ENCODE data around the gene SUGCT. TPM values are rescaled to one million over a fixed set of nuclear protein-coding genes. Genes with fewer than 3 reads are reported as not detected.

Gene SUGCT
- total and polyA plus RNA-seq, 4 donors, result 2.4 to 5.3 (median 3.3) TPM

GRCh38 chr7:40354711-40355110, 219.9 kb downstream of the SUGCT start:
- no peak for DNase-seq (ENCODE audit: low read depth in 4 of 6, low spot score in 6 of 6)
- no peaks in the 10 kb centered on the region for H3K9me3 ChIP-seq (ENCODE audit: control insufficient read depth, insufficient read depth, low read length)
- H3K36me3 ChIP-seq (ENCODE audit: control insufficient read depth, insufficient read depth, low read length), result no peaks in the 10 kb centered on the region
- no peak overlapping the region for H3K4me3 ChIP-seq (ENCODE audit: low read depth, low read length)
- no peaks in the 10 kb centered on the region for H3K4me1 ChIP-seq (ENCODE audit: control insufficient read depth, insufficient read depth, low read length)
- WGBS (ENCODE audit: insufficient coverage), result 100% methylated on average over 1 of the region's 2 CpGs
- H3K27me3 ChIP-seq (ENCODE audit: control insufficient read depth, insufficient read depth, low read length), result no peaks in the 10 kb centered on the region
- no peak overlapping the region for H3K27ac ChIP-seq (ENCODE audit: low read depth, low read length)

- Histone ChIP-seq H3K27ac (ENCODE audit: low read depth, low read length) (no peak overlapping the region), H3K9me3 (ENCODE audit: control insufficient read depth, insufficient read depth, low read length) (no peaks in the 10 kb centered on the region), H3K36me3 (ENCODE audit: control insufficient read depth, insufficient read depth, low read length) (no peaks in the 10 kb centered on the region), H3K4me3 (ENCODE audit: low read depth, low read length) (no peak overlapping the region), H3K27me3 (ENCODE audit: control insufficient read depth, insufficient read depth, low read length) (no peaks in the 10 kb centered on the region), H3K4me1 (ENCODE audit: control insufficient read depth, insufficient read depth, low read length) (no peaks in the 10 kb centered on the region)
- no peak for DNase-seq (ENCODE audit: low read depth in 4 of 6, low spot score in 6 of 6)
- no CpG with 5 or more reads among the region's 3 CpGs for WGBS (ENCODE audit: insufficient coverage)
These were observed 221.5 kb downstream of the SUGCT start for GRCh38 chr7:40356312-40356711.

- no CpG with 5 or more reads among the region's 6 CpGs for WGBS (ENCODE audit: insufficient coverage)
- no peaks in the 10 kb centered on the region for H3K27me3 ChIP-seq (ENCODE audit: control insufficient read depth, insufficient read depth, low read length)
These were observed 222.3 kb downstream of the SUGCT start for GRCh38 chr7:40356871-40357709.

DNA sequence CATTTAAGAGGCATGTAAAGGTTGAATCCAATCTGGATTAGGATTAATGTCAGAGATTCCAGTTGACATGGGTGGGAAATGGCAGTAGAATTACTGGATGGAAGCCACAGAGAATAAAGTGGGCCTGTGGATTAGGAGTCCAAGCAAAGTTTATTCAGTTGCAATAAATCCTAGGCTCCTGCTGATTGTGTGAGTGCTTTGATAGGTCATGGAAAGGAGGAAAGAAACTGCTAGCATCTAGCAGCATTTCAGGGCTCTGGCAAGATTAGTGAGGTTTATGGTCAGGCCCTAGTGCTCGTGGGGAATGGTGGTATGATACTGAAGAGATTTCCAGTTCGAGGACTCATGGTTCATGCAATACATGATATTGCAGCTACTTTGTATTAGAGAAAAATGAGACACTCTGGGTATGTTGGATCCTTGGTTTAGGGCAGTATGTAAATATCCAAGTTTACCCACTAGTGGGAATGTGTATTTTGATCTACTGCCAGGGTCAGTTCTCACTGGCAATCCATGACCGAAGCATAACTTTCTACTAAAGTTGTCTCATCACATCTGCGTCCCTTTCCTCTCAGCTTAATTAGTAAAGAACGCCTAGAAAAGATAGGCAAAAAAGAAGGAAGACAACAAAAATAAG, 235.0 kb downstream of the SUGCT start:
- Histone ChIP-seq H3K4me3 (ENCODE audit: low read depth, low read length) (no peak overlapping the region), H3K9me3 (ENCODE audit: control insufficient read depth, insufficient read depth, low read length) (no peaks in the 10 kb centered on the region), H3K36me3 (ENCODE audit: control insufficient read depth, insufficient read depth, low read length) (no peaks in the 10 kb centered on the region), H3K4me1 (ENCODE audit: control insufficient read depth, insufficient read depth, low read length) (no peaks in the 10 kb centered on the region), H3K27me3 (ENCODE audit: control insufficient read depth, insufficient read depth, low read length) (no peaks in the 10 kb centered on the region), H3K27ac (ENCODE audit: low read depth, low read length) (no peak overlapping the region)
- WGBS (ENCODE audit: insufficient coverage), result 83% methylated on average over 1 of the region's 5 CpGs
- DNase-seq (ENCODE audit: low read depth in 4 of 6, low spot score in 6 of 6), result peak in 1 of 6 donors; percentile 1

More at GRCh38 chr7:40356871-40357709, 222.3 kb downstream of the SUGCT start:
- Histone ChIP-seq H3K9me3 (ENCODE audit: control insufficient read depth, insufficient read depth, low read length) (no peaks in the 10 kb centered on the region), H3K36me3 (ENCODE audit: control insufficient read depth, insufficient read depth, low read length) (no peaks in the 10 kb centered on the region), H3K27ac (ENCODE audit: low read depth, low read length) (no peak overlapping the region), H3K4me1 (ENCODE audit: control insufficient read depth, insufficient read depth, low read length) (no peaks in the 10 kb centered on the region), H3K4me3 (ENCODE audit: low read depth, low read length) (no peak overlapping the region)
- DNase-seq (ENCODE audit: low read depth in 4 of 6, low spot score in 6 of 6), result no peak

DNA sequence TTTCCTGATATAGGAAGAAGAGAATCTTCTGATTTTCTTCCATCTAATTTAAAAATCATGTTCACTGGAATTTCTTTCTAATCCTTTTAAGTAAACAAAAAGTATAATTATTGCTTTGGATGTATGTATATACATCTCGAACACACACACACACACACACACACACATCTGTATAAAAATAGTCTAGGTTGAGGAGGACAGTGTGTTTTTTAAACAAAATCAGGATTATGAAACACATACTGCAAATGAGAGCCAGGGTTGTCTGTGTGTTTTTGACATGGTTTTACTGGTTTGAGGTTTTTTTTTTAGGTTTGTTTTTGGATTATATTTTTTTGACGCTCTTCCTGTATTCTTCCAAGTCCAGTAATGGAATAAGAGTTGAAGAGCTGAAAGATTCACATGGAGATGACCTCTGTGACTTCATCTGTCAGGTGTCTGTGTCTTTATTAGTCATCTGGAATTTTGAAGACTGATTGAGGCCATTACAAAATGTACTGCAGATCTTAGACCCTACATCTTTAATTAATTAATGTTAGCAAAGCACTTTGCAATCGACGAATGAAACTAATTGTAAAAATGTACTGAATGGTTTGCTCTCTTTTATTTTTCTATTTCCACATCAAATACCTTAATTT, 237.1 kb downstream of the SUGCT start:
- Histone ChIP-seq H3K27ac (ENCODE audit: low read depth, low read length) (no peak overlapping the region), H3K4me1 (ENCODE audit: control insufficient read depth, insufficient read depth, low read length) (no peaks in the 10 kb centered on the region), H3K27me3 (ENCODE audit: control insufficient read depth, insufficient read depth, low read length) (no peaks in the 10 kb centered on the region), H3K9me3 (ENCODE audit: control insufficient read depth, insufficient read depth, low read length) (no peaks in the 10 kb centered on the region), H3K36me3 (ENCODE audit: control insufficient read depth, insufficient read depth, low read length) (no peaks in the 10 kb centered on the region), H3K4me3 (ENCODE audit: low read depth, low read length) (no peak overlapping the region)
- DNase-seq (ENCODE audit: low read depth in 4 of 6, low spot score in 6 of 6), result no peak
- no CpG with 5 or more reads among the region's 4 CpGs for WGBS (ENCODE audit: insufficient coverage)

DNA sequence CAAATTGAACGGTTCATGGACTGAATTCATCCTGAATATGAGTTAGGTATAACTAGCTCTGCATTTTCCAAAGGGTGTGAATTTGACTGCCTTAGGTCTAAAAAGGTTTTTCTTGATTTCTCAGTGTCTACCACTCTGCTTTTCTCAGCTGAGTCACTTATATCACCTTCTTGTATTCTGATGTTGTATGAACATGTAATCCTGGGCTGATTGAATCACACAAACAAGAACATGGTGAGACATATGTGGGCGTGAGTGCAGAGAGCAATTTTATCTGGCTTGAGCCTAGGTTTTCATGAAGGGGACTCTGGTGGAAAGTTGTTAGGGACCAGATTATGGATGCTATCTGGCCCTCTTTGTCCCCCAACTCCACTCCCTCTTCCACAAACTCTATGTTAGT, 239.8 kb downstream of the SUGCT start:
- Histone ChIP-seq H3K9me3 (ENCODE audit: control insufficient read depth, insufficient read depth, low read length) (no peaks in the 10 kb centered on the region), H3K4me3 (ENCODE audit: low read depth, low read length) (no peak overlapping the region), H3K36me3 (ENCODE audit: control insufficient read depth, insufficient read depth, low read length) (no peaks in the 10 kb centered on the region), H3K27me3 (ENCODE audit: control insufficient read depth, insufficient read depth, low read length) (no peaks in the 10 kb centered on the region), H3K27ac (ENCODE audit: low read depth, low read length) (no peak overlapping the region), H3K4me1 (ENCODE audit: control insufficient read depth, insufficient read depth, low read length) (no peaks in the 10 kb centered on the region)
- WGBS (ENCODE audit: insufficient coverage), result 83% methylated on average over 2 of the region's 2 CpGs
- DNase-seq (ENCODE audit: low read depth in 4 of 6, low spot score in 6 of 6), result no peak

DNA sequence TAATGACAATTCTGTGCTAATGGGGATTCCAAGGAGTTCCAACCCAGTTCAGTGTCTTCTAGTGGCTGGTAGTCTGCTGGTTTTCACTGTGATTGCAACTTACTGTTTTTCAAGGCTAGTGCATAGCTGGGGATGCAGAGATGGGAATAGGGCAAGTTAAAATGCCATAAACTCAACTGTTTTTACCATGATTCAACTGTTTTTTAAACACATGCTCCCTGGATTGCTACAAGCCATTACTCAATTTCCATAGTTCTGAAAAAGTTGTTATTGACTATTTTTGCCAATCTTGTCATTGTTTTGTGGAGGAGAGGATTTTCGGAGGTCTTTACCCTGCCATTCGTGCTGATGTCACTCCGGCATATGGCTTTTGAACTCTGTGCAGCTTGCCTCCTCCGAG, 245.3 kb downstream of the SUGCT start:
- Histone ChIP-seq H3K4me3 (ENCODE audit: low read depth, low read length) (no peak overlapping the region), H3K27me3 (ENCODE audit: control insufficient read depth, insufficient read depth, low read length) (no peaks in the 10 kb centered on the region), H3K9me3 (ENCODE audit: control insufficient read depth, insufficient read depth, low read length) (peaks cover 2% of the 10 kb centered on the region), H3K27ac (ENCODE audit: low read depth, low read length) (no peak overlapping the region), H3K4me1 (ENCODE audit: control insufficient read depth, insufficient read depth, low read length) (no peaks in the 10 kb centered on the region), H3K36me3 (ENCODE audit: control insufficient read depth, insufficient read depth, low read length) (no peaks in the 10 kb centered on the region)
- DNase-seq (ENCODE audit: low read depth in 4 of 6, low spot score in 6 of 6), result no peak
- 82% methylated on average over 2 of the region's 4 CpGs for WGBS (ENCODE audit: insufficient coverage)

GRCh38 chr7:40382145-40382544, 247.3 kb downstream of the SUGCT start:
- Histone ChIP-seq H3K4me3 (ENCODE audit: low read depth, low read length) (no peak overlapping the region), H3K36me3 (ENCODE audit: control insufficient read depth, insufficient read depth, low read length) (no peaks in the 10 kb centered on the region), H3K27ac (ENCODE audit: low read depth, low read length) (no peak overlapping the region), H3K4me1 (ENCODE audit: control insufficient read depth, insufficient read depth, low read length) (no peaks in the 10 kb centered on the region), H3K27me3 (ENCODE audit: control insufficient read depth, insufficient read depth, low read length) (no peaks in the 10 kb centered on the region), H3K9me3 (ENCODE audit: control insufficient read depth, insufficient read depth, low read length) (peaks cover 2% of the 10 kb centered on the region)
- WGBS (ENCODE audit: insufficient coverage), result no CpG with 5 or more reads among the region's 1 CpG
- DNase-seq (ENCODE audit: low read depth in 4 of 6, low spot score in 6 of 6), result no peak

GRCh38 chr7:40393660-40394059, 258.9 kb downstream of the SUGCT start:
- no peak for DNase-seq (ENCODE audit: low read depth in 4 of 6, low spot score in 6 of 6)
- WGBS (ENCODE audit: insufficient coverage), result 94% methylated on average over 3 of the region's 3 CpGs
- H3K4me1 ChIP-seq (ENCODE audit: control insufficient read depth, insufficient read depth, low read length), result no peaks in the 10 kb centered on the region

More at GRCh38 chr7:40393660-40394059, 258.9 kb downstream of the SUGCT start:
- H3K9me3 ChIP-seq (ENCODE audit: control insufficient read depth, insufficient read depth, low read length), result no peaks in the 10 kb centered on the region
- no peaks in the 10 kb centered on the region for H3K27me3 ChIP-seq (ENCODE audit: control insufficient read depth, insufficient read depth, low read length)
- no peaks in the 10 kb centered on the region for H3K36me3 ChIP-seq (ENCODE audit: control insufficient read depth, insufficient read depth, low read length)
- H3K27ac ChIP-seq (ENCODE audit: low read depth, low read length), result no peak overlapping the region
- H3K4me3 ChIP-seq (ENCODE audit: low read depth, low read length), result no peak overlapping the region

Measured in spinal cord (tissue), 10 donors.